PC-3 (cell line): ENCODE data around the gene TARDBP. TPM values are rescaled to one million over a fixed set of nuclear protein-coding genes. Genes with fewer than 3 reads are reported as not detected.

Experiments
- ATAC-seq: fragments of 200-7000 bp; cut with Tn5 transposase; 2 replicates; pipeline ENCODE4 v1.9.1; 2020; ENCODE audit warnings: mild to moderate bottlenecking, moderate library complexity
- BruUV-seq: library from RNA; stranded (reverse); fragments of 400-500 nt; replicated peaks from 2 replicates; lab custom pipeline; 2021; lab: Mats Ljungman, UMichigan
- CTCF ChIA-PET: fragments of 300-600 bp; sonication (Branson Sonifier 250); formaldehyde crosslinking; loops from one replicate; lab custom pipeline; 2022; ENCODE audit warnings: antibody characterized with exemption; lab: Charles Lee
- POLR2A ChIA-PET: fragments of 300-600 bp; sonication (Branson Sonifier 250); formaldehyde crosslinking; loops from one replicate; lab custom pipeline; 2022; ENCODE audit warnings: antibody characterized with exemption; ENCODE audit not compliant: unreplicated experiment; lab: Charles Lee
- DNase-seq: peaks from one replicate; pipeline ENCODE4 v3.0.0-alpha.2; 2015
- H2AFZ ChIP-seq: fragments of 300-600 bp; sonication (generic); 2 replicates; pipeline ENCODE4 v1.6.0; 2016; ENCODE audit warnings: antibody characterized with exemption, low read length
- H3F3A ChIP-seq: fragments of 300-600 bp; sonication (generic); one replicate; pipeline ENCODE4 v1.6.0; 2017; ENCODE audit warnings: antibody characterized with exemption, low read length, control low read depth, mild to moderate bottlenecking; ENCODE audit not compliant: unreplicated experiment
- H3K27ac ChIP-seq: fragments of 300-600 bp; sonication (generic); 2 replicates; pipeline ENCODE4 v1.5.1; 2016; ENCODE audit warnings: mild to moderate bottlenecking, low read length
- H3K27me3 ChIP-seq: fragments of 300-600 bp; sonication (generic); 2 replicates; pipeline ENCODE4 v1.6.1; 2016; ENCODE audit warnings: low read length, mixed read lengths
- H3K36me3 ChIP-seq: fragments of 300-600 bp; sonication (generic); 2 replicates; pipeline ENCODE4 v1.6.1; 2016; ENCODE audit warnings: low read depth, mixed run types, low read length, mixed read lengths
- H3K4me1 ChIP-seq: fragments of 300-600 bp; sonication (generic); 2 replicates; pipeline ENCODE4 v1.5.1; 2016; ENCODE audit warnings: low read length; ENCODE audit not compliant: insufficient read depth
- H3K4me2 ChIP-seq: fragments of 300-600 bp; sonication (generic); 2 replicates; pipeline ENCODE4 v1.6.0; 2016; ENCODE audit warnings: low read length
- H3K4me3 ChIP-seq: fragments of 300-600 bp; sonication (generic); 2 replicates; pipeline ENCODE4 v1.5.1; 2016; ENCODE audit warnings: mild to moderate bottlenecking, low read length, mixed read lengths
- H3K79me2 ChIP-seq: fragments of 300-600 bp; sonication (generic); 2 replicates; pipeline ENCODE4 v1.6.1; 2017; ENCODE audit warnings: low read length, mixed read lengths
- H3K9ac ChIP-seq: fragments of 300-600 bp; sonication (generic); 2 replicates; pipeline ENCODE4 v1.6.0; 2016; ENCODE audit warnings: mild to moderate bottlenecking, low read length
- H3K9me2 ChIP-seq: fragments of 300-600 bp; sonication (generic); replicated peaks from 2 replicates; pipeline ENCODE4 v1.6.1; 2016; ENCODE audit warnings: mixed run types, low read length, mixed read lengths
- H3K9me3 ChIP-seq: fragments of 300-600 bp; sonication (generic); 2 replicates; pipeline ENCODE4 v1.6.1; 2016; ENCODE audit warnings: low read length, mixed read lengths
- H4K20me1 ChIP-seq: fragments of 300-600 bp; sonication (generic); 2 replicates; pipeline ENCODE4 v1.6.1; 2016; ENCODE audit warnings: low read length, mixed read lengths
- CTCF ChIP-seq: fragments of 300-600 bp; sonication (generic); conservative IDR thresholded peaks from 2 replicates; pipeline ENCODE4 v1.5.1; 2017; ENCODE audit warnings: antibody characterized with exemption, low read depth, mild to moderate bottlenecking, low read length
- EZH2 ChIP-seq: fragments of 300-600 bp; sonication (generic); IDR thresholded peaks from one replicate; pipeline ENCODE4 v1.6.1; 2017; ENCODE audit warnings: antibody characterized with exemption, mild to moderate bottlenecking, low read length; ENCODE audit not compliant: unreplicated experiment
- EZH2phosphoT487 ChIP-seq: fragments of 300-600 bp; sonication (generic); IDR thresholded peaks from 2 replicates; pipeline ENCODE4 v1.6.1; 2018; ENCODE audit warnings: mild to moderate bottlenecking, antibody characterized with exemption, low read length, borderline replicate concordance
- intact Hi-C: fragments of 100-400 bp; cut with micrococcal nuclease; formaldehyde crosslinking; loops from 2 replicates; pipeline ENCODE4 v1.9.0; 2023
- total RNA-seq: library from RNA; depleted of rRNA; stranded (reverse); fragments of >200 nt; gene quantifications from 2 replicates; pipeline ENCODE4 v1.2.3, GENCODE V29; 2014

The TARDBP gene
- total RNA-seq, 1 experiment from 2014 or later: 78.5 TPM

DNA sequence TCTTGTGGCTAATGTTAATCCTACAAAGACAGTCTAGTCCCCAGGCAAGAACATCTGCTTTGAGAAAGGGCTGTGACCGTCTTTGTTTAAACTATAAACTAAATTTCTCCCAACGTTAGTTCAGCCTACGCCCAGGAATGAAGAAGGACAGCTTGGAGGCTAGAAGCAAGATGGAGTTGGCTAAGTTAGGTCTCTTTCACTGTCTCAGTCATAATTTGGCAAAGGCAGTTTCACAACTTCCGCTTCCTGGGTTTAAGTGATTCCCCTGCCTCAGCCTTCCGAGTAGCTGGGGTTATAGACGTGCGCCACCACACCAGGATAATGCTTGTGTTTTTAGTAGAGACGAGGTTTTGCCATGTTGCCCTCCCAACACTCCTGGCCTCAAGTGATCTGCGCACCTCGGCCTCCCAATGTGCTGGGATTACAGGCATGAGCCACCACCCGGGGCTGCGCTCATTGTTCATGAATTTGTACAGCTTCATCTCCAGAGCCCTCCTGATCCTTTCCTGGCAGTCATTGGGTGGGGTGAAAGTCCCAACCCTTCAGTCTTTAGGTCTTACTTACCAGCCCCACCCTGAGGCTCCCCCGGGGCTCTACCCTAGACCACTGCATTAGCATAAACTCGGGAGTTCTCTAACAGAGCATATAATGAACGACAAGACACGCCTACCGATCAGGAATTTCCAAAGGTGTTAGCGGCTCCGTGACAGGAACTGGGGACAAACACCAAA is 39.5 kb downstream of the TARDBP start:
- H3K36me3 ChIP-seq: peaks cover 11% of the 10 kb centered on the region
- no peak overlapping the region for H3K9ac ChIP-seq
- H3K4me1 ChIP-seq: no peaks in the 10 kb centered on the region
- DNase-seq: no peak
- no peaks in the 10 kb centered on the region for H3K9me3 ChIP-seq
- TF ChIP-seq EZH2 (no peak), EZH2phosphoT487 (no peak), CTCF (no peak)
- H4K20me1 ChIP-seq: no peaks in the 10 kb centered on the region
- no peaks in the 10 kb centered on the region for H3K27me3 ChIP-seq
- CTCF ChIA-PET: no interaction called here
- TSS peak; percentile 6 for BruUV-seq
- H3K27ac ChIP-seq: no peak overlapping the region
- H3K9me2 ChIP-seq: no peaks in the 10 kb centered on the region
- H2AFZ ChIP-seq: no peak overlapping the region
- intact Hi-C loops: no loop called here
- H3K4me3 ChIP-seq: no peak overlapping the region
- H3K4me2 ChIP-seq: no peak overlapping the region
- peaks cover 5% of the 10 kb centered on the region; the same call in 1 of the 2 replicates for H3K79me2 ChIP-seq
- POLR2A ChIA-PET: interaction anchor here (0.7 kb wide), 1 partner anchor 20 kb away, joined by 4 read pairs; no protein-coding TSS in a partner anchor
- no peaks in the 10 kb centered on the region for H3F3A ChIP-seq
- ATAC-seq: peak; percentile 16; the same call in 1 of the 2 replicates

GRCh38 chr1:11052839-11053757 is 40.6 kb downstream of the TARDBP start:
- BruUV-seq: no TSS peak
- H4K20me1 ChIP-seq: no peaks in the 10 kb centered on the region
- TF ChIP-seq CTCF (no peak), EZH2 (no peak), EZH2phosphoT487 (no peak)
- H3K79me2 ChIP-seq: peaks cover 16% of the 10 kb centered on the region
- no peak overlapping the region for H3K27ac ChIP-seq
- no peaks in the 10 kb centered on the region for H3K9me3 ChIP-seq
- H3K27me3 ChIP-seq: no peaks in the 10 kb centered on the region
- ATAC-seq (peak; percentile 33), DNase-seq (no peak)
- H3F3A ChIP-seq: no peaks in the 10 kb centered on the region
- H3K4me1 ChIP-seq: peaks cover 6% of the 10 kb centered on the region; the same call in 1 of the 2 replicates
- intact Hi-C loops: no loop called here
- ChIA-PET POLR2A (interaction anchor here (0.7 kb wide), 1 partner anchor 21 kb away, joined by 4 read pairs; no protein-coding TSS in a partner anchor), CTCF (no interaction called here)
- H3K4me2 ChIP-seq: no peak overlapping the region
- no peak overlapping the region for H3K4me3 ChIP-seq
- no peaks in the 10 kb centered on the region for H3K9me2 ChIP-seq
- H3K9ac ChIP-seq: no peak overlapping the region
- peaks cover 20% of the 10 kb centered on the region for H3K36me3 ChIP-seq
- H2AFZ ChIP-seq: no peak overlapping the region
